Heart left ventricle (tissue), 13 donors: Measurements from ENCODE around the gene FCHSD2.

Experiments used
- POLR2A ChIP-seq, 2 donors: fragments of 450-650 bp; IDR thresholded peaks; one replicate each; pipeline ENCODE4 v1.6.1; 2017; ENCODE audit warnings: antibody characterized with exemption in 2 of 2, mild to moderate bottlenecking in 2 of 2, moderate library complexity in 2 of 2
- TF ChIP-seq, protein P1 (sequence below), 12 donors: fragments of 200-600 bp; sonication (generic) in 4 of 12; IDR thresholded peaks; one replicate each; pipeline versions ENCODE4 v1.5.0 to v1.8.0; 2018 to 2022; ENCODE audit warnings: antibody characterized with exemption in 12 of 12, mild to moderate bottlenecking in 5 of 12
- donor health status: ischemic (EF 13 %, LVEDD 7.1; RV severe dilation, severe dysfunction).
- donor health status: DM: no; HTN: yes; CAD: no.
- donor health status: DM: no; HTN: no; CAD: no.
- donor health status: ischemic (EF 25% LVEDD 6.9; RV normal size, moderate dysfunction).
- donor health status: ischemic (EF 25% LVEDD 5.7; RV mildly dilated, moderate dysfunction).
- donor health status: ischemic (EF 35%, LVEDD 5.7; RV mildly dilated, moderate dysfunction).
- donor health status: nonischemic (EF 11% LVEDD 7.7; RV severe dilation, severe dysfunction).
- donor health status: DM: yes; HTN: yes; CAD: no.
- donor health status: PGD.
- donor health status: ischemic (EF 29% LVEDD 5.4; RV normal size, mild dysfunction).
- donor health status: nonischemic (EF 23%, LVEDD 6.1; RV moderate dilation, normal function).

DNA sequence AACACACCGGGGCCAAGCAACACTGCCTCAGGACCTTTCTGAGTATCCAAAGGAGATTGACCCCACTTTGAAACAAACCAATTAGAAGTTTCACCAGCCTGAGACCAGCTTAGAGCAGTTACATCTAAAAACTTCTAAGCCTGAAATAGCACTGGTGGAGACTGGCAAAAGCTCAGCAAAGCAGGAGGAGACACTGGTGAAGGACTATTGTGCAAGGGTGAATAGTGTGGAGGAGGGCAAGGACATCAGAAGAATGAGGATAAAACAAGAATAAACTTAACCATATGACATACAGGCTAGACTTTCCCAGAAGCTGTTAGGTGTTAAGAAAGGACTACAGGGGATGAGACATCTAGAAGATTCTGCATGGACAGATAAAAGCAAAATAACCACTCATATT is 152.4 kb downstream of the FCHSD2 start:
- TF ChIP-seq, protein P1, sequence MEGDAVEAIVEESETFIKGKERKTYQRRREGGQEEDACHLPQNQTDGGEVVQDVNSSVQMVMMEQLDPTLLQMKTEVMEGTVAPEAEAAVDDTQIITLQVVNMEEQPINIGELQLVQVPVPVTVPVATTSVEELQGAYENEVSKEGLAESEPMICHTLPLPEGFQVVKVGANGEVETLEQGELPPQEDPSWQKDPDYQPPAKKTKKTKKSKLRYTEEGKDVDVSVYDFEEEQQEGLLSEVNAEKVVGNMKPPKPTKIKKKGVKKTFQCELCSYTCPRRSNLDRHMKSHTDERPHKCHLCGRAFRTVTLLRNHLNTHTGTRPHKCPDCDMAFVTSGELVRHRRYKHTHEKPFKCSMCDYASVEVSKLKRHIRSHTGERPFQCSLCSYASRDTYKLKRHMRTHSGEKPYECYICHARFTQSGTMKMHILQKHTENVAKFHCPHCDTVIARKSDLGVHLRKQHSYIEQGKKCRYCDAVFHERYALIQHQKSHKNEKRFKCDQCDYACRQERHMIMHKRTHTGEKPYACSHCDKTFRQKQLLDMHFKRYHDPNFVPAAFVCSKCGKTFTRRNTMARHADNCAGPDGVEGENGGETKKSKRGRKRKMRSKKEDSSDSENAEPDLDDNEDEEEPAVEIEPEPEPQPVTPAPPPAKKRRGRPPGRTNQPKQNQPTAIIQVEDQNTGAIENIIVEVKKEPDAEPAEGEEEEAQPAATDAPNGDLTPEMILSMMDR (IDR thresholded peaks at IDR 0.05): no peak
- no peak for TF ChIP-seq POLR2A (IDR thresholded peaks at IDR 0.05)
